ENCODE data around the gene PDLIM7. TPM values are rescaled to one million over a fixed set of nuclear protein-coding genes. Genes with fewer than 3 reads are reported as not detected.
A peak's percentile ranks its signal among the peaks of the same experiment; 100 is the strongest.

Gene PDLIM7
- total RNA-seq, 2 experiments from 2014 or later: 41.9 to 50.2 TPM

DNA sequence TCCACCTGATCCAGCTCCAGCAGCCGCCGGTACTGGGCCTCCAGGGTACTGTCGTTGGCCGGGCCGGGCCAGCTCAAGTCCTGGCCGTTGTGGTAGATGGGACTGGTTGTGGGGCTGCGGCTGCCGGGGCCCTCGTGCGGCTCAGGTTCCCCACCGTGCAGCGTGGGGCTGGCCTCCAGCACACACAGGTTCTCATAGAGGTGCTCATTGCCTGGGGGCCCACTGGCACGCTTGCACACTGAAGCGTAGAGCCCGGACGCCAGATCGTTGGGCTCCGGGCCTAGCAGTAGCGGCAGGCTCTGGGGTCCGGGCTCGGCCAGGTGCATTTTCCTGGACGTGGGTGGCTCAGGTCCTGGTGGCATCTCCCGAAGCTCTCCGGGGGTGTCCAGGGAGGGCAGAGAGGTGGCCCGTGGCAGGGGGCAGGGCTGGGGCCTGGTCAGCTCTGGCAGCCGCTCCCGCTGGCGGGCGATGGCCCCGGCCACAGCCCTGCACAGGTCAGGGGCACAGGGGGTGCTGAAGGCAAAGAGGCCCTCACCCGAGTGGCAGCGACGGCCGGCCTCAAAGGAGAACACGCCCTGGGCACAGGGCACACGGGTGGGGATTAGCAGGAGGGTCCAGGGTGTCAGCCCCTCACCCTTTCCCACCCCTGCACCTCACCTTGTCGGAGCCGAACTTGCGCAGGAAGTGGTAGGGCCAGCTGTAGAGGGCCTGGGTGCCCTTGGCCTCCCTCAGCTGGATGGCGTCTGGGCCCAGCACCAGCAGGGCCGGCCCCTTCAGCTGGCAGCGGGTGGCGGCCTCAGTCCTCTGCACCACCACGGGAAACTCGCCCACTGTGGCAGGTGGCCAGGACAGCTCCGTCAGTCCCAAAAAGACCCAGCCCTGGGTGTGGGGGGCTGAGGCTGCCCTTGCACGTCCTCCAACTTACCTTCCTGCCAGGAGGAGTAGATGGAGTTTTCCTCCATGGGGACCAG lies 7.0 kb upstream of the PDLIM7 start:
- intact Hi-C loops (cut with DNase I, micrococcal nuclease): no loop called here
- Mint-ChIP-seq H3K27ac (no peak overlapping the region), H3K4me1 (no peaks in the 10 kb centered on the region), H3K4me3 (no peak overlapping the region), H3K36me3 (ENCODE audit: low read depth) (peaks cover 3% of the 10 kb centered on the region), H3K9me3 (ENCODE audit: low read depth) (no peaks in the 10 kb centered on the region), H3K27me3 (peaks cover 3% of the 10 kb centered on the region)
- ChIA-PET CTCF (interaction anchor here (1.3 kb wide), 1 partner anchor 47 kb away, joined by 6 read pairs; no protein-coding TSS in a partner anchor), POLR2A (no interaction called here)
- ATAC-seq (no peak), DNase-seq (no peak)

GRCh38 chr5:177503351-177504085 lies 6.1 kb upstream of the PDLIM7 start:
- POLR2A ChIA-PET: no interaction called here
- CTCF ChIA-PET: interaction anchor here (0.9 to 3.2 kb wide), 4 partner anchors 15 to 194 kb away, joined by 4 to 28 read pairs (median 16); no protein-coding TSS in a partner anchor
- Mint-ChIP-seq H3K27ac (no peak overlapping the region), H3K4me1 (peaks cover 4% of the 10 kb centered on the region), H3K4me3 (no peak overlapping the region), H3K9me3 (ENCODE audit: low read depth) (no peaks in the 10 kb centered on the region), H3K27me3 (peaks cover 8% of the 10 kb centered on the region), H3K36me3 (ENCODE audit: low read depth) (no peaks in the 10 kb centered on the region)
- intact Hi-C loops (cut with DNase I, micrococcal nuclease): no loop called here
- no peak for ATAC-seq
- DNase-seq: no peak

DNA sequence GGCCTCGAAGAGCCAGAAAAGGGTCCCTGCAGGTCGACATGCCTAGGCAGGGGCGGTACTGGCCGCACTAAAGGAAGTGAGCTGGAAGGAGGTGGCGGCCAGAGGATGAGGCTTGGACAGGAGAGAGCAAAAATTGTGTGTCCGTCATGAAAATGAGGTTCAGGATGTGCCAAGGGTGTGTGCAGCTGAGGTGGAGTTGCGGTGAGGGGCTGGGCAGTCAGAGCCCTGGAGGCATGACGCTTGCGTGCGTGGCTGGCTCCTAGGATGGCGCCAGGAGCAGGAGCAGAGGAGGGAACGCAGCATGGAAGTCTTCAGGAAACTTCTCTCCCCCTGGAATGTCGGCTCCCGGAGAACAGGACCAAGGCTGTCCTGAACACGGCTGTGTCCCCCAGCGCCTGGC lies 5.5 kb upstream of the PDLIM7 start:
- ATAC-seq: no peak
- CTCF ChIA-PET: interaction anchor here (0.9 to 4.1 kb wide), 9 partner anchors 10 to 193 kb away, joined by 4 to 28 read pairs (median 6); no protein-coding TSS in a partner anchor
- no peaks in the 10 kb centered on the region for H3K9me3 Mint-ChIP-seq (ENCODE audit: low read depth)
- H3K4me3 Mint-ChIP-seq: no peak overlapping the region
- no peak for DNase-seq
- H3K4me1 Mint-ChIP-seq: peaks cover 8% of the 10 kb centered on the region
- POLR2A ChIA-PET: no interaction called here
- no peaks in the 10 kb centered on the region for H3K36me3 Mint-ChIP-seq (ENCODE audit: low read depth)
- peaks cover 12% of the 10 kb centered on the region for H3K27me3 Mint-ChIP-seq
- H3K27ac Mint-ChIP-seq: no peak overlapping the region
- intact Hi-C loops (cut with DNase I, micrococcal nuclease): no loop called here

DNA sequence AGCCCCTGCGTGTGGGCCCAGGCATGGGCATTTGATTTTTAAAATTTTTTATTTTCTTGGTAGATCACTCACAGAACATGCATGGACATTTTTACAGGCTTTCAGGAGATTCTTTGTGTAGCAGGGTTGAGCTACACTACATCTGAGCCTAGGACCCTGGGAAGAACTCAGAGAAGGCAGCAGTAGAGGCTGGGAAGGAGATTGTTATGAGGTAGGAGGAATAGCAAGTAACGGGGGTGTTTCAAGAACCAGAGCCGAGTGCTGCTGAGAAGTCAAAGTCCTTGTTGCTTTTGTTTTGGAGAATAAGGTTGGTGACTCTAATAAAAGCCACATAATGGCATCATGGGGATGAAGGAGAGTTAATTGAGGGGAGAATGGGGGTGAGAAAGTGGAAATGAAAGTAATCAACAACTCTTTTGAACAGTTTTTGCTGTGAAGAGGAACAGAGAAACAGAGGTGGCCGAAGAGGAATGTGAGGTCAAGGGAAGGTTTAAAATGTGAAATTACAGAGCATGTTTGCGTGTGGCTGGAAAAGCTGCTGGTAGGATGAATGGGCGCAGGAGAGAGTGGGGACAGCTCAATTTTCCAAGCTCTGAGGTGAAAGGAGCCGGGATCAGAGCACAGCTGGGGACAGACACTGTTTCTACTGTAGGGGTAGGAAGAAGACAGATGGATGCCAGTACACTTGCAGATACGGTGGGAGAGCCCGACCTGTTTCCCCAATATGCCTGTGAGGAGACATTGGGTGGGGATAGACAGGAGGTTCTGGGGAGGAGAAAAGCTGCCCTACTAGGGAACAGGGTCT lies 4.7 kb upstream of the PDLIM7 start:
- POLR2A ChIA-PET: interaction anchor here (0.7 kb wide), 1 partner anchor 14 kb away, joined by 3 read pairs; no protein-coding TSS in a partner anchor
- H3K9me3 Mint-ChIP-seq (ENCODE audit: low read depth): no peaks in the 10 kb centered on the region
- intact Hi-C loops (cut with DNase I, micrococcal nuclease): loop anchor here (1.0 kb wide), 4 partner anchors 46 to 388 kb away; no protein-coding TSS in a partner anchor
- CTCF ChIA-PET: interaction anchor here (0.5 to 4.1 kb wide), 31 partner anchors 7 to 416 kb away, joined by 3 to 28 read pairs (median 4); partner anchors contain the start of genes DOK3 and LMAN2
- DNase-seq (no peak), ATAC-seq (no peak)
- no peak overlapping the region for H3K4me3 Mint-ChIP-seq
- no peak overlapping the region for H3K27ac Mint-ChIP-seq
- no peaks in the 10 kb centered on the region for H3K36me3 Mint-ChIP-seq (ENCODE audit: low read depth)
- peaks cover 12% of the 10 kb centered on the region for H3K27me3 Mint-ChIP-seq
- peaks cover 10% of the 10 kb centered on the region for H3K4me1 Mint-ChIP-seq

- H3K27ac Mint-ChIP-seq: no peak overlapping the region
- no peak overlapping the region for H3K4me3 Mint-ChIP-seq
- no peaks in the 10 kb centered on the region for H3K36me3 Mint-ChIP-seq (ENCODE audit: low read depth)
- no peaks in the 10 kb centered on the region for H3K9me3 Mint-ChIP-seq (ENCODE audit: low read depth)
- peaks cover 12% of the 10 kb centered on the region for H3K27me3 Mint-ChIP-seq
- intact Hi-C loops (cut with DNase I, micrococcal nuclease): loop anchor here (1.0 kb wide), 4 partner anchors 45 to 387 kb away; no protein-coding TSS in a partner anchor
- ChIA-PET CTCF (interaction anchor here (0.6 to 4.1 kb wide), 39 partner anchors 9 to 473 kb away, joined by 3 to 28 read pairs (median 3); partner anchors contain the start of genes DOK3, F12 and LMAN2), POLR2A (interaction anchor here (0.7 kb wide), 1 partner anchor 15 kb away, joined by 3 read pairs; no protein-coding TSS in a partner anchor)
- ATAC-seq (peak; percentile 34), DNase-seq (peak; percentile 93)
- H3K4me1 Mint-ChIP-seq: peaks cover 14% of the 10 kb centered on the region
These were observed 3.5 kb upstream of the PDLIM7 start for GRCh38 chr5:177500685-177501522.

DNA sequence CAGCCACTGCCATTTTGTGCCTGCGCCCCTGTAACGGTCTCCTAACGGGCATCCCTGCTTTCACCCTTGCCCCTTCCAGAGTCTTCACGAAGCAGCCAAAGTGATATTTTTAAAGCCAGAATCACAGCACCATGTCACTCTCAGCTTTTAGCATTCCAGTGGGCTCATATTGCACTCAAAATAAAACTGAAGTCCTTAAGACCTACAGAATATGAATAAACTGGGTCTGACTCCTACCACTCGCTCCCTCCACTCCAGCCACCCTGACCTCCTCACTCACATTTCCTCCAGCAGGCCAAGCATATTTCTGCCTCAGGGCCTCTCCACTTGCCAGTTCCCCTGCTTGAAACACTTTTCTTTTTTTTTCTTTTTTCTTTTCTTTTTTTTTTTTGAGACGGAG lies 2.4 kb upstream of the PDLIM7 start:
- ChIA-PET CTCF (interaction anchor here (0.7 to 4.1 kb wide), 10 partner anchors 10 to 471 kb away, joined by 3 to 23 read pairs (median 3); partner anchors contain the start of genes DOK3, F12, LMAN2 and SLC34A1), POLR2A (interaction anchor here (0.7 kb wide), 1 partner anchor 74 kb away, joined by 6 read pairs; no protein-coding TSS in a partner anchor)
- Mint-ChIP-seq H3K4me1 (peaks cover 18% of the 10 kb centered on the region), H3K27ac (no peak overlapping the region), H3K36me3 (ENCODE audit: low read depth) (no peaks in the 10 kb centered on the region), H3K4me3 (no peak overlapping the region), H3K9me3 (ENCODE audit: low read depth) (no peaks in the 10 kb centered on the region), H3K27me3 (peaks cover 12% of the 10 kb centered on the region)
- ATAC-seq (no peak), DNase-seq (no peak)
- intact Hi-C loops (cut with DNase I, micrococcal nuclease): loop anchor here (5.0 kb wide), 2 partner anchors 188 to 368 kb away; partner anchors contain the start of genes MXD3 (in 1 of the 2) and NSD1 (in 1 of the 2)

DNA sequence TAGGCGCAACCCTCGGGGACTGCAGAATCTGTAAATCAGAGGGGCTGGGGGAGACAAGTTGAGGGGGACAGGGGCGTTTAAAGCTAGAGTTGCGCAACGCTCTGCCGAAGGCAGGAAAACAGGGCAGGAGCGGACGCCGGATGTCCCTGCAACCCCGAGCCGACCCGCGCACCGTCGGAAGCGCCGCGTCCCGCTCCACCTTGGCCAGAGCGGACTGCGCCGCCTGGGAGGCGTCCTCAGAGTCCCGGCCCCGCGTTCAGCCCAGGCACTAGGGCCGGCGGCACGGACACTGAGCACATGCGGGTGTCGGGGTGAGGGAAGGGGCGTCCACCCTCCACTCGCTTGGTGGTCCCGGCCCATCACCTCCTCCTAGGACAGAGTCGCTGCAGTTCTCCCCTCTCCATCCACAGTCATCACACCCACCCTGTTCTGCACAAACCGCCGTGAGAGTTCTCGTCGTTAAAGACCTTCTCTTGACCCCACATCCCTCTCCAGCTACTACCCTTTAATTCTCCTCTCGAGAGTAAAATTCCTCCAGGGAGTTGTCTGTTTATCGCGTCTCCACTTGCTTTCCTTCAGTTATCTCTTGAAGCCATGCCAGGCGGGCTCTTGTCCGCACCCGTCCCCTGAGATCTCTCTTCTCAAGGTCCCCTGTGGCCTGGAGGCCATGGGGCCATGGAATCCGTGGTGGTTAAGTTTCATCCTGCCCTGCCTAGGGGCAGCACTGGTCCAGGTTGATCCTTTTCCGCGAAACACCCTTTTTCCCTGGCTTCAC lies 796 bp upstream of the PDLIM7 start:
- H3K36me3 Mint-ChIP-seq (ENCODE audit: low read depth): no peaks in the 10 kb centered on the region
- peak; percentile 12 for ATAC-seq
- H3K4me1 Mint-ChIP-seq: peaks cover 31% of the 10 kb centered on the region
- no peak overlapping the region for H3K27ac Mint-ChIP-seq
- H3K27me3 Mint-ChIP-seq: peaks cover 12% of the 10 kb centered on the region
- intact Hi-C loops (cut with DNase I, micrococcal nuclease): loop anchor here (1.0 to 5.0 kb wide), 3 partner anchors 135 to 366 kb away; partner anchors contain the start of genes MXD3 (in 1 of the 2) and NSD1 (in 1 of the 2)
- ChIA-PET CTCF (interaction anchor here (0.7 to 3.6 kb wide), 14 partner anchors 9 to 195 kb away, joined by 3 to 23 read pairs (median 4); partner anchors contain the start of genes PRELID1 and RAB24), POLR2A (interaction anchor here (0.5 to 1.3 kb wide), 6 partner anchors 18 to 375 kb away, joined by 3 to 4 read pairs (median 3); partner anchors contain the start of gene DDX41)
- no peaks in the 10 kb centered on the region for H3K9me3 Mint-ChIP-seq (ENCODE audit: low read depth)
- H3K4me3 Mint-ChIP-seq: peak overlapping the region; percentile 73
- peak; percentile 63 for DNase-seq

GRCh38 chr5:177496727-177497291 lies 595 bp downstream of the PDLIM7 start:
- Mint-ChIP-seq H3K4me3 (peak overlapping the region; percentile 73), H3K9me3 (ENCODE audit: low read depth) (no peaks in the 10 kb centered on the region), H3K36me3 (ENCODE audit: low read depth) (peaks cover 5% of the 10 kb centered on the region), H3K4me1 (peaks cover 31% of the 10 kb centered on the region), H3K27me3 (peaks cover 12% of the 10 kb centered on the region), H3K27ac (no peak overlapping the region)
- ChIA-PET CTCF (interaction anchor here (0.6 to 3.6 kb wide), 17 partner anchors 10 to 193 kb away, joined by 3 to 23 read pairs (median 4); partner anchors contain the start of genes PRELID1 and RAB24), POLR2A (interaction anchor here (0.6 to 1.3 kb wide), 4 partner anchors 19 to 476 kb away, joined by 3 to 5 read pairs (median 4); no protein-coding TSS in a partner anchor)
- peak; percentile 44 for DNase-seq
- intact Hi-C loops (cut with DNase I, micrococcal nuclease): loop anchor here (1.0 to 5.0 kb wide), 9 partner anchors 19 to 365 kb away; partner anchors contain the start of genes DBN1 (in 1 of the 2), DDX41 (in 1 of the 2), GRK6 (in 1 of the 2) and MXD3 (in 1 of the 2)
- peak; percentile 0 for ATAC-seq

Measured in activated CD4-positive, alpha-beta T cell treated with anti-CD3 and anti-CD28 coated beads for 36 hours (primary cell).